Hematopoietic multipotent progenitor cell treated with erythropoietin and hydrocortisone succinate and interleukin-3 and kit ligand, for 6 days (in vitro differentiated cells): ENCODE data around the gene ZKSCAN5.
A peak's percentile ranks its signal among the peaks of the same experiment; 100 is the strongest.

ENCODE experiments used
- DNase-seq: peaks from one replicate; pipeline ENCODE4 v3.0.0-alpha.2; 2015

ZKSCAN5 gene

GRCh38 chr7:99504603-99505323 is at the start of gene ZKSCAN5:
TSS of gene ZKSCAN5 (plus strand) at chr7:99504662. CDS start at chr7:99506045, 1,383 bp downstream.
- peak; percentile 98 for DNase-seq

- no peak for DNase-seq
Measured at GRCh38 chr7:99455874-99456273, 48.6 kb upstream of the ZKSCAN5 start.

- DNase-seq: no peak
Measured at GRCh38 chr7:99456288-99456687, 48.2 kb upstream of the ZKSCAN5 start.

DNA sequence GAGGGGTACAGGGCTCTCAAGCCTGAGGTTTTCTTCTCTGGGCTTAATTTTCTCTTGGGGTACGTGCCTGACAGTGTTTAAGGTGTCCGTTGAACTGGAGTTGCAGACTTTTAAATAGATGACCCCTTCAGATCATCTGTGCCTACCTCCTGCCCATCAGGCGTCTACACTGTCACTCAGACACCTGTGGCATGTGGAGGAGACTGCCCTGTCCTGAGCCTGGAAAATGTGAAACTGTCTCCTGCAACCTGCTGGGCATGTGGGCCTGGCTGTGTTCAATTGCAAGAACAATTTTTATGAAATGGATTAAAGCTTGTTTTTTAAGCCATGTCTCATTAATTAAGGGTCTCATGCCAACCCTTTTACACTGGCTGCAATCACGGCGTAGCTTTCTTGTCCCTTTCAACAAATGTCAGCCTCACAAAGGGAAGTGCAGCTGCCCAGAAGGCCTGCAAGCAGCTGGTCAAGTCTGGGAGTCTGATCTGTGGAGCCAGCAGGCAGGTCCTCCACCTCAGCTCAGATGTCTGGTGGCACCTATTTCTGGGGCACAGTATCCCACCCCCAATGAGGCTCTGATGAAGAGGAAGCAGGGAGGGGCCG is 47.3 kb upstream of the ZKSCAN5 start:
- no peak for DNase-seq

- no peak for DNase-seq
Measured at GRCh38 chr7:99457650-99458493, 46.6 kb upstream of the ZKSCAN5 start.

DNA sequence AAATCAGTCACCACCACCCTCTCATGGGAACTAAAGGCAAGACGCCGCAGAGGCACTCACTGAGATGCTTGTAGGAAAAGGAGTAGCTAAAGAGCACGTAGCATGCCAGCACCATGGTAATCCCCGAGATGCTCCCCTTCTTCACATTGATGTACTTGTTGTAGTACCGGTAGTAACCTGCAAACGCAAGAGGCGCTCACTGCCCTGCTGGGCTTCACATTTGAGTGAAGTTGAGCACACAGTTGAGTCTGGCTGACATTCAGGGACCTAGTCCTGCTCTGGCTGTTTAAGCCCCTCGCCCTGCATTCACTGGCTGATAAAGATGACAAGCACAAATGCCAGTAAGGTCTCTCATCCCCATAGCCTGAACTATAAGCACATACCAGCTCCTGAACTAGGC is 45.4 kb upstream of the ZKSCAN5 start:
- DNase-seq: peak; percentile 76

DNA sequence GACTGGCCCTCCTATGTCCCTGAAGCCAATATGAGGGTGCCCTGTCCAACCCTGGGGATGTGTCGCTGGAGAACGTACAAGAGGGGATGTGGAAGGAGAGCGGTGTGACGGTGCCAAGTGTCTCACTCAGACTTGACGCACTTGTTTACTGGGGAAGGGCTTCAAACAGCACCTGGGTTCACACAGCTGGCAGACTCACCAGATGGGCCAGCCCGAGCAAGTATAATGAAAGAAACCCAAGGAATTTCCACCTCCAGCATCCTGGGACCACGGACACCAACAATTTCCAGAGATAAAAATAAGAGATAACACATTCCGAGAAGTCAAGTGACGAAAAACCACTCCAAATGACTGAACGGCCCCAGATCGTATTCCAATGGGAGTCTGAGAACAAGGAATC is 43.8 kb upstream of the ZKSCAN5 start:
- no peak for DNase-seq

- peak; percentile 47 for DNase-seq
Measured at GRCh38 chr7:99461221-99461620, 43.2 kb upstream of the ZKSCAN5 start.

DNA sequence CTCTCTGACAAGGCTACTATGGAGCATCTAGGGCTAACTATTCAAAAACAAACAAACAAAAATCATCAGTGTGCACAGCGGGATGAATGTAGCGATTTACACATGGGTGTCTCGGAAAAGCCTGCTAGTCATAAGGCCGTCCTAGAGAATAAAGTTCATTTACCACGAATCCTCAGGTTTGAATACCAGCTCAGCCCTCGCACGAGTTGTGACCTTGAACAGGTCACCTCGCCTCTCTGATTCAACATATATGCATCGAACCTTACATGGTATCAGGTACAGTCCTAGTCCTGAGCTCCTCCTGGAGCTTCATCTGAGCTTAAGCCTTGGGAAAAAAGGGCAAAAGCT is 39.1 kb upstream of the ZKSCAN5 start:
- DNase-seq: peak; percentile 30

DNA sequence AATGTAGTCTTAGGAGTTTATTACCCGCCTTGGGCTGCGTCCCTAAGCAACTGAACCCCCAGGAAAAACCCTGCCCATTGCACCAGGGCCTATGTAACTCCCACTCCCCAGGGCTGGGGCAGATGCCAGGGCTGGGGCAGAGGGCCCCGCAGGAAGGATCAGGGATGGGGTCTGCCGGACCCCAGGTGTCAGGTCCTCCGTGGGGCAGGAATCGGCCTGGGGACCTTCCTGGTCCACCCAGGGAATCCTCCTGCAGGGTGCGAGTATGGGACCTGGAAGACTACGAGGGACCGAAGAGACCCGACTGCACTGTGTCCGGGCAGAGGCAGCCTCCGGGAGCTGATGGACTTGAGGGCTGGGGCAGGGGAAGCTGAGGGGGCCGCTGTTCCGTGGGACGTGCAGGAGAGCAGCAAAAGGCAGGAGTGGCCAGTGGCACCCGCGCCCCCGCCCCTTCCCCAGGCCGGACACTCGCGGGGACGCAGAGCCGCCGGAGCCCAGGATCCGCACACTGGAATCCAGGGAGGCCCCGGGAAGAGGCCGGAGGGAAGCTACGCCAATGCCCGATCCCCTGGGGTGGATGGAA is 36.0 kb upstream of the ZKSCAN5 start:
- no peak for DNase-seq

DNA sequence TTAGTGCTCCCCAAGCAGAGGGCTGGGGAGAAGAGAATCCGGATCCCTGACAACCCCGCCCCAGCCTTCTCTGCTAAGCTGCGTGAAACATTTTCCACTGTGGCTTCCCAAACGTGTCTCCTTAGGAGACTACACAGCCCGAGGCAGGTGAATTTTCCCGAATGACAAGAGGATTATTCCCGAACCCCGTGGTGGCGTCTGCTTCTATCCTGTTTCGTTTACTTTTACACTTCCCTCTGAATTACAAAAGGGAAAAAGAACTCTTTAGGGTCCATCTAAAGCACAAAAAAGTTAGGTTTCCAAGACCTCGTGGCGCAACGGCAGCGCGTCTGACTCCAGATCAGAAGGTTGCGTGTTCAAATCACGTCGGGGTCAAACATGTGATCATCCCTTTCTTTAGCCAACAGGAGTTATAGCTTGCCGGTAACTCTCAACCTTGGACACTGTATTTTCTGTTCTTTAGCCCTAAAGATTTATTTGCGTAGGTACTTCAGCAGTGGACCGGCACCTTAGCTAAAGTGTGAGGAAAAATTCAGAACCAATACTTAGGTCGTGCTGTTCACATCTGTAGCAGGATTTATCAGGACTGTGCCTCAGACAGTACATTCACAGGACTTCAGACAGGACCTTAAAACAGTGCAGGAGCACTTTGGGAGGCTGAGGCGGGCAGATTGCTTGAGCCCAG is 34.9 kb upstream of the ZKSCAN5 start:
- no peak for DNase-seq

DNA sequence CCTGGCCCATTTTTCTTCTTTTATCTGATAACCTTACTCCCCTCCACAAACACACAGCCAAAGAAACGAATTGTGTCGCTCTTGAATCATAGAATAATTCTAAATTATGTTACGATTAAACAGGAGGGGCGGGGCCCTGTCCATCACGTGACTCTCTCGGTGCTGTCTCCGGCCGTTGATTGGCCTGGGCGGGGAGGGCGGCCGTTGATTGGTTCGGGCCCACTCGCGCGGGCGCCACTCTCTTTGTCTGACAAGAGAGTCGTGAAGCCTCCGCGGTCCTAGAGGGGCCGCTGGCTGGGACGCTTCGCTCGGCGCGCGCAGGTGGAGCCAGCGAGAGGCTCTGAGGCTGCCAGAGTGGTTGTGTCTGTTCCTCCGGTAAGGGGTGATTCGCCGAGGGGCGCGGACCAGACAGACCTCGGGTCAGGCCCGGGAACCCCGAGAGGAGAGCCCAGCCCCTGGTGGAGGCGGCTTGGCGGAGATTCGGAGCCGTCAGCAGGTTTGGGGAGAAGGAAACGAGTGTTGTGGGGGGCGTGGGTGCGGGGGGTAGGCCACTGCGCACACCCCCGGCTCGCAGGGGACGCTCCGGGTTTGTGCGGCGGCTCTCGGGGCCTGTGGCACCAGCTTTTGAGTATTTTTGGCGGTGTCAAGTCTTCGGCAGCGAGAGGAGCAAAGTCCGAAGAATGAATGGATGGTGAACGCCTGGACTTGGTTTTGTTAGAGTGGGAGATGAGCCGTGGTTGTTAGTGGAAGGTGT is 31.7 kb upstream of the ZKSCAN5 start, which contains the start of gene ZNF789:
Gene ZNF789, plus strand, starts transcription at position 330 of the 754 bp plus-strand sequence. CDS start 3,567 bp downstream, outside the sequence.
- DNase-seq: peak; percentile 99

DNA sequence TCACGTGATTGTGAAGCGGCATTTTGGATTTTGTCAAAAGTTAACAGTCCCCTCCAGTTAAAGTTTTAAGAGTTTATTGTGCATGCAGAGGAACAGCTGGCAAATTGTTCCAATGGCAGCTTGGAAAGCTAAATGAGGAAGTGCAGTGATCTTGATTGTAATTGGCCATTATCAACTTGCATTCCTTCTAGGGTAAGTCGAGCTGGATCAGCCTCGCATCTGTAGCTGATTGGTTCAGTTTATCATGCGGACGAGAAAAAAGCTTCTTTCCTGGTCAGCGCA is 31.2 kb upstream of the ZKSCAN5 start:
- DNase-seq: peak; percentile 92

DNA sequence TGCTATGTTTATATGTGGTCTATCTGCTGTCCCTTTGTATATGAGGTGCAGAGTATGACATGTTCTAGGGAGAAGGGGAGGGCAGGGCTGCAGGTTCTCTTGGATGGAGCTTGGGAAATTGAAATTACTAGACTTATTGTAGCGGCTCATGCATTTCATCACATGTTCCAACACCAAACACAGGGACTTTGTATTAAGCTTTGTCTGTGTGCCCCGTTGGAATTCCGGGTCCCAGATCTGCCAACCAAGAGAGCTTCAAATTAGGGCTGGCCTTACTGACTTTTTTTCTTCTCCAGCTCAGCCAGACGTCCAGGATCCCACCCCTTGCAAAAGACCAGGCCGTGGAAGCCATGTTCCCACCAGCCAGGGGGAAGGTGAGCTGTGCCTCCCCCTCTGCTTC is 28.4 kb upstream of the ZKSCAN5 start:
- no peak for DNase-seq

- peak; percentile 39 for DNase-seq
Measured at GRCh38 chr7:99478464-99479440, 25.7 kb upstream of the ZKSCAN5 start.

- DNase-seq: no peak
Measured at GRCh38 chr7:99485094-99485493, 19.4 kb upstream of the ZKSCAN5 start.

DNA sequence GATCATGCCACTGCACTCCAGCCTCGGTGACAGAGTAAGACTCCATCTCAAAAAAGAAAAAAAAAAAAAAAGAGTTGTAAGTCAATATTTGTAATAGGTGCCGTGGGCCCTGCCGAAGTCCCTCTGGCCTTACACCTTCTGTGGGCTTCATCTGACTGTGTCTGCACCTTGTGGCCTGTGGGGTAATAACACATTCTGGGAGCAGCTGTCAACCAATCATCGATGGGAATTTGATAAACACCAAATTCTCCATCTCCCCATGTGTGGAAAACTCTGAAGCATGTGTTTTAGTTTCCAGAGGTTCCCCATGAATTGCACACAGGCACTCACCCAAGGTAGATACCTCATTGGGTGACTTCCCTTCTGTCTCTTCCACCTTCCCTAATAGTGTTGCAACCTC is 15.2 kb upstream of the ZKSCAN5 start:
- DNase-seq: peak; percentile 54

DNA sequence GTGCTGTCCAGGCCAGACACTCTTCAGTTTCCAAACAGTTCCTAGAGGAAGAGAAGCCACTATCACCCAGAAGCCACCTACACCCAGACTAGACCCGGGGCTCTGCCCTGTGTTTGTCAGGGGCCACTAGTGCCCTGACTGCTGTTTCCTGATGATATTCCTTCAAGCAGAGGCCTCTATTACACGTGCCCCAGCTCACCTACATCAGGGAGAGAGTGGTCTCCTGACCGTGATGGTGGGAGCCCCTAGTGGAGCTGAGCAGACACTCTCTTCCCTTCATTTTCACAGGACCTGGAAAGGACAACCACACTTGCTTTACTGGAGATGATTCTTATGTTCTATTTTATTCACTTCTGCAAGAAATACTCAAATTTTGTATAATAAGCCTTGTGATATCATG is 13.6 kb upstream of the ZKSCAN5 start:
- DNase-seq: no peak

- no peak for DNase-seq
Measured at GRCh38 chr7:99493823-99494222, 10.6 kb upstream of the ZKSCAN5 start.

- DNase-seq: peak; percentile 77
Measured at GRCh38 chr7:99497766-99498545, 6.5 kb upstream of the ZKSCAN5 start.
